ENCODE results near the gene SUCNR1. TPM values are rescaled to one million over a fixed set of nuclear protein-coding genes. Genes with fewer than 3 reads are reported as not detected.
A peak's percentile ranks its signal among the peaks of the same experiment; 100 is the strongest.

Gene SUCNR1
- total and polyA plus RNA-seq, 2 of the 4 experiments (the other 2 are of a cell fraction): not detected

GRCh38 chr3:151911462-151911861 lies 38.0 kb downstream of the SUCNR1 start:
- no peak overlapping the region for H2BK15ac ChIP-seq (ENCODE audit: low read depth, low read length)
- DNase-seq: no peak
- H4K20me1 ChIP-seq (ENCODE audit: insufficient read depth, low read length): no peaks in the 10 kb centered on the region
- H2BK120ac ChIP-seq (ENCODE audit: low read depth, low read length): peak overlapping the region; percentile 55; the same call in 1 of the 2 replicates
- no peak overlapping the region for H3K56ac ChIP-seq (ENCODE audit: extremely low read depth, insufficient read depth, low read length)
- H4K5ac ChIP-seq (ENCODE audit: low read depth, low read length): no peak overlapping the region
- ATAC-seq (ENCODE audit: low read depth): no peak
- H3K4ac ChIP-seq (ENCODE audit: low read depth, low read length): no peak overlapping the region
- H3K9ac ChIP-seq (ENCODE audit: low read depth, low read length): no peak overlapping the region
- H2AFZ ChIP-seq (replicated peaks; ENCODE audit: low read length, poor library complexity): no peak overlapping the region
- no peak overlapping the region for H3K4me2 ChIP-seq (ENCODE audit: low read depth, low read length)
- peaks cover 5% of the 10 kb centered on the region; the same call in 1 of the 2 replicates for H3K4me1 ChIP-seq (ENCODE audit: control insufficient read depth, insufficient read depth, low read length)
- no peak overlapping the region for H4K91ac ChIP-seq (ENCODE audit: insufficient read depth, low read depth, low read length)
- no peaks in the 10 kb centered on the region for H3K36me3 ChIP-seq (ENCODE audit: control insufficient read depth, insufficient read depth, low read length)
- H2BK5ac ChIP-seq (ENCODE audit: low read depth, low read length, poor library complexity, severe bottlenecking): no peak overlapping the region
- in situ Hi-C loops (cut with MboI; ENCODE audit: low sequenced_read_pairs): loop anchor here (5.0 kb wide), 1 partner anchor 474 kb away; no protein-coding TSS in a partner anchor
- no peak overlapping the region for H2AK5ac ChIP-seq (ENCODE audit: low read depth, low read length)
- ChIA-PET CTCF (no interaction called here), POLR2A (ENCODE audit: unreplicated experiment) (no interaction called here)
- no peak overlapping the region for H3K23ac ChIP-seq (ENCODE audit: low read depth, low read length)
- H3K4me3 ChIP-seq (ENCODE audit: insufficient read depth, low read depth, low read length): no peak overlapping the region
- intact Hi-C loops (cut with micrococcal nuclease): no loop called here
- no peak overlapping the region; the same call in 1 of the 2 replicates for H3K18ac ChIP-seq (ENCODE audit: low read depth, low read length)
- peak overlapping the region; percentile 54; the same call in 1 of the 2 replicates for H2BK20ac ChIP-seq (ENCODE audit: low read depth, low read length)
- no peak overlapping the region for H4K8ac ChIP-seq (ENCODE audit: low read depth in 2 of 2, low read length in 2 of 2)
- H3K14ac ChIP-seq (replicated peaks; ENCODE audit: low read depth, low read length): no peak overlapping the region
- no peaks in the 10 kb centered on the region; the same call in 1 of the 2 replicates for H3K9me1 ChIP-seq (ENCODE audit: insufficient read depth, low read length)
- WGBS, 2 experiments (ENCODE audit: extremely low coverage in 2 of 2, insufficient read length in 1 of 2): no CpG with 5 or more reads among the region's 1 CpG
- no peaks in the 10 kb centered on the region for H3K9me3 ChIP-seq (ENCODE audit: control insufficient read depth, insufficient read depth, low read length)
- H3K27me3 ChIP-seq (ENCODE audit: control insufficient read depth, insufficient read depth, low read length): no peaks in the 10 kb centered on the region
- BruUV-seq (replicated peaks): no TSS peak
- no peak overlapping the region for H3K27ac ChIP-seq (ENCODE audit: insufficient read depth, low read length)
- dilution Hi-C loops (cut with HindIII; ENCODE audit: low sequenced_read_pairs, unreplicated experiment): no loop called here
- TF ChIP-seq NFE2L2 (IDR thresholded peaks at IDR 0.05; ENCODE audit: low read depth, low read length): no peak
- no peak for TF ChIP-seq SMC3 (IDR thresholded peaks at IDR 0.05; ENCODE audit: low read depth, low read length)
- no peak for TF ChIP-seq RAD21 (IDR thresholded peaks at IDR 0.05; ENCODE audit: low read length)
- no peak for TF ChIP-seq MAFK (IDR thresholded peaks at IDR 0.05; ENCODE audit: low read depth, low read length)
- no peak for TF ChIP-seq CTCF (conservative IDR thresholded peaks at IDR 0.05; ENCODE audit: low read depth, low read length)
- TF ChIP-seq MAZ (IDR thresholded peaks at IDR 0.05; ENCODE audit: borderline replicate concordance, low read depth, low read length): no peak
- no peak for TF ChIP-seq CEBPB (IDR thresholded peaks at IDR 0.05; ENCODE audit: low read depth, low read length)
- no peak for TF ChIP-seq RCOR1 (IDR thresholded peaks at IDR 0.05; ENCODE audit: insufficient replicate concordance, low read length)
- no peak overlapping the region for H2AK9ac ChIP-seq (replicated peaks; ENCODE audit: low read depth, low read length, poor library complexity)
- H3K79me1 ChIP-seq (ENCODE audit: low read depth in 1 of 2, low read length in 2 of 2): no peaks in the 10 kb centered on the region

All from IMR-90 (cell line).